Esophagus (tissue), 2 donors: ENCODE measurements around the gene ADAMTS12. TPM values are rescaled to one million over a fixed set of nuclear protein-coding genes. Genes with fewer than 3 reads are reported as not detected.

Source experiments
- H3K27ac ChIP-seq, 2 donors: one replicate each; pipeline ENCODE4 v1.5.1; 2013; ENCODE audit warnings: low read depth in 2 of 2, mild to moderate bottlenecking in 2 of 2, inconsistent platforms in 1 of 2, low read length in 1 of 2, moderate library complexity in 1 of 2
- H3K27me3 ChIP-seq, 2 donors: one replicate each; pipeline ENCODE4 v1.6.1; 2013; ENCODE audit warnings: low read length in 2 of 2, control low read depth in 1 of 2, mild to moderate bottlenecking in 1 of 2; ENCODE audit not compliant: insufficient read depth in 2 of 2, control insufficient read depth in 1 of 2
- H3K36me3 ChIP-seq, 2 donors: one replicate each; pipeline ENCODE4 v1.6.1; 2013; ENCODE audit warnings: low read length in 1 of 2; ENCODE audit not compliant: control insufficient read depth in 2 of 2, insufficient read depth in 2 of 2
- H3K4me1 ChIP-seq, 2 donors: one replicate each; pipeline ENCODE4 v1.6.1; 2013; ENCODE audit warnings: low read length in 1 of 2; ENCODE audit not compliant: control insufficient read depth in 2 of 2, insufficient read depth in 2 of 2
- H3K4me3 ChIP-seq, 2 donors: one replicate each; pipeline ENCODE4 v1.5.1; 2013; ENCODE audit warnings: low read length in 2 of 2, mild to moderate bottlenecking in 2 of 2, low read depth in 1 of 2, moderate library complexity in 1 of 2
- H3K9me3 ChIP-seq, 2 donors: one replicate each; pipeline ENCODE4 v1.6.1; 2013; ENCODE audit warnings: mild to moderate bottlenecking in 2 of 2, low read depth in 1 of 2, low read length in 1 of 2, moderate library complexity in 1 of 2; ENCODE audit not compliant: control insufficient read depth in 2 of 2, insufficient read depth in 1 of 2
- WGBS, 2 donors: extraction: QIAGEN DNeasy Blood & Tissue Kit; methylation state at CpG; one replicate each; pipeline ENCODE4 v1.1.7; 2013; 5-methylcytosine and 5-hydroxymethylcytosine counted together
- polyA plus RNA-seq, 2 donors: library from polyadenylated mRNA; stranded (reverse); fragments of 200-250 nt; gene quantifications; one replicate each; pipeline ENCODE4 v1.2.3, GENCODE V29; 2013
- donor health status: healthy with polysubstance abuse.
- donor health status: Bipolar disorder and iron deficiency.

The ADAMTS12 gene
- polyA plus RNA-seq, 2 donors: 0.06 to 0.20 TPM

GRCh38 chr5:33936381-33937016, 44.7 kb upstream of the ADAMTS12 start, which contains the start of gene RXFP3:
RXFP3 (plus strand) TSS chr5:33936386; CDS start chr5:33936741, 355 bp downstream.
- Histone ChIP-seq H3K4me1 (peaks cover 0 to 15% of the 10 kb centered on the region in 2 donors), H3K27ac (no peak within 1 kb of the TSS), H3K4me3 (peak within 1 kb of the TSS in 1 of 2 donors; percentile 20), H3K27me3 (peaks cover 8 to 9% of the 10 kb centered on the region in 2 donors), H3K36me3 (no peaks in the 10 kb centered on the region), H3K9me3 (peaks cover 0 to 2% of the 10 kb centered on the region in 2 donors)
- 11 to 14% methylated on average over 44 to 45 of the region's 45 CpGs for WGBS, 2 donors

- WGBS, 2 donors: 3% methylated on average over 30 of the region's 30 CpGs
- peaks cover 0 to 15% of the 10 kb centered on the region in 2 donors for H3K4me1 ChIP-seq
- H3K9me3 ChIP-seq: peaks cover 0 to 2% of the 10 kb centered on the region in 2 donors
- H3K27me3 ChIP-seq: peaks cover 8 to 9% of the 10 kb centered on the region in 2 donors
- peak overlapping the region in 1 of 2 donors; percentile 20 for H3K4me3 ChIP-seq
- no peak overlapping the region for H3K27ac ChIP-seq
- no peaks in the 10 kb centered on the region for H3K36me3 ChIP-seq
These were observed 44.2 kb upstream of the ADAMTS12 start for GRCh38 chr5:33936004-33936380.

- H3K9me3 ChIP-seq: peaks cover 0 to 2% of the 10 kb centered on the region in 2 donors
- WGBS, 2 donors: 71 to 77% methylated on average over 1 of the region's 1 CpG
- H3K27ac ChIP-seq: no peak overlapping the region
- H3K4me3 ChIP-seq: no peak overlapping the region
- peaks cover 0 to 15% of the 10 kb centered on the region in 2 donors for H3K4me1 ChIP-seq
- H3K27me3 ChIP-seq: peaks cover 8 to 9% of the 10 kb centered on the region in 2 donors
- H3K36me3 ChIP-seq: no peaks in the 10 kb centered on the region
These were observed 42.4 kb upstream of the ADAMTS12 start for GRCh38 chr5:33934176-33934575.

GRCh38 chr5:33933723-33934169, 42.0 kb upstream of the ADAMTS12 start:
- Histone ChIP-seq H3K27ac (no peak overlapping the region), H3K9me3 (peaks cover 0 to 2% of the 10 kb centered on the region in 2 donors), H3K4me1 (peaks cover 0 to 15% of the 10 kb centered on the region in 2 donors), H3K36me3 (no peaks in the 10 kb centered on the region), H3K4me3 (no peak overlapping the region), H3K27me3 (peaks cover 8 to 9% of the 10 kb centered on the region in 2 donors)
- 83 to 87% methylated on average over 3 of the region's 3 CpGs for WGBS, 2 donors

GRCh38 chr5:33931136-33931535, 39.3 kb upstream of the ADAMTS12 start:
- WGBS, 2 donors: 80 to 81% methylated on average over 5 of the region's 5 CpGs
- peaks cover 0 to 3% of the 10 kb centered on the region in 2 donors for H3K4me1 ChIP-seq
- H3K9me3 ChIP-seq: no peaks in the 10 kb centered on the region

GRCh38 chr5:33929925-33930690, 38.3 kb upstream of the ADAMTS12 start:
- Histone ChIP-seq H3K36me3 (no peaks in the 10 kb centered on the region), H3K9me3 (no peaks in the 10 kb centered on the region), H3K4me3 (no peak overlapping the region), H3K27me3 (no peaks in the 10 kb centered on the region), H3K27ac (no peak overlapping the region), H3K4me1 (no peaks in the 10 kb centered on the region)
- 80 to 88% methylated on average over 6 of the region's 6 CpGs for WGBS, 2 donors

More at GRCh38 chr5:33931136-33931535, 39.3 kb upstream of the ADAMTS12 start:
- Histone ChIP-seq H3K27ac (no peak overlapping the region), H3K27me3 (peaks cover 0 to 3% of the 10 kb centered on the region in 2 donors), H3K4me3 (no peak overlapping the region), H3K36me3 (no peaks in the 10 kb centered on the region)

- WGBS, 2 donors: 66 to 70% methylated on average over 2 of the region's 2 CpGs
- Histone ChIP-seq H3K36me3 (no peaks in the 10 kb centered on the region), H3K27ac (no peak overlapping the region), H3K4me1 (no peaks in the 10 kb centered on the region), H3K27me3 (no peaks in the 10 kb centered on the region), H3K9me3 (no peaks in the 10 kb centered on the region), H3K4me3 (no peak overlapping the region)
These were observed 36.5 kb upstream of the ADAMTS12 start for GRCh38 chr5:33928283-33928682.

- Histone ChIP-seq H3K4me3 (no peak overlapping the region), H3K36me3 (no peaks in the 10 kb centered on the region), H3K27ac (no peak overlapping the region), H3K4me1 (no peaks in the 10 kb centered on the region), H3K9me3 (no peaks in the 10 kb centered on the region), H3K27me3 (no peaks in the 10 kb centered on the region)
- WGBS, 2 donors: 45 to 53% methylated on average over 4 of the region's 4 CpGs
These were observed 35.9 kb upstream of the ADAMTS12 start for GRCh38 chr5:33927685-33928084.

GRCh38 chr5:33925278-33925677, 33.5 kb upstream of the ADAMTS12 start:
- H3K9me3 ChIP-seq: no peaks in the 10 kb centered on the region
- no peaks in the 10 kb centered on the region for H3K36me3 ChIP-seq
- H3K27ac ChIP-seq: no peak overlapping the region
- no peaks in the 10 kb centered on the region for H3K4me1 ChIP-seq
- H3K27me3 ChIP-seq: no peaks in the 10 kb centered on the region
- H3K4me3 ChIP-seq: no peak overlapping the region
